ENCODE data around the gene GLTPD2. TPM values are rescaled to one million over a fixed set of nuclear protein-coding genes. Genes with fewer than 3 reads are reported as not detected.

Gene GLTPD2
- total RNA-seq, 3 donors from 2014 or later: not detected

- Histone ChIP-seq H3K4me1 (no peaks in the 10 kb centered on the region), H3K27ac (no peak overlapping the region), H3K36me3 (no peaks in the 10 kb centered on the region), H3K4me3 (no peak overlapping the region), H3K9me3 (no peaks in the 10 kb centered on the region), H3K27me3 (peaks cover 0 to 3% of the 10 kb centered on the region in 2 donors)
- TF ChIP-seq POLR2AphosphoS5 (IDR thresholded peaks at IDR 0.05): no peak
- DNase-seq (ENCODE audit: low spot score in 2 of 2): no peak
- intact Hi-C loops (cut with DNase I; ENCODE audit: low total_unique reads): loop anchor here (10.0 kb wide), 1 partner anchor 1949 kb away; no protein-coding TSS in a partner anchor
Measured at GRCh38 chr17:4753392-4753791, 35.4 kb upstream of the GLTPD2 start.

DNA sequence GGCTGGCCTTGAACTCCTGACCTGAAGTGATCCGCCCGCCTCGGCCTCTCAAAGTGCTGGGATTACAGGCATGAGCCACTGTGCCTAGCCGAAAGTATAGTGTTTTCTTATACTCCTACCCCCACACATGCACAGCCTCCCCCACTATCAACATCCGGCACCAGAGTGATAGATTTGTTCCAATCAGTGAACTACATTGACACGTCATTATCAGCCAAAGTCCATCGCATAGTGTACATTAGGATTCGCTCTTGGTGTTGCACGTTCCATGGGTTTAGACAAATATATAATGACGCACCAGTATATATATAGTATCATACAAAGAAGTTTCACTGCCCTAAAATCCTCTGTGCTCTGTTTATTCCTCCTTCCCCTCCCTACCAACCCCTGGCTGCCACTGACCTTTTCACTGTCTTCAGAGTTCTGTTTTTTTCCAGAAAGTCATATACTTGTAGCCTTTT, 29.0 kb upstream of the GLTPD2 start:
- intact Hi-C loops (cut with DNase I; ENCODE audit: low total_unique reads): loop anchor here (10.0 kb wide), 1 partner anchor 1955 kb away; no protein-coding TSS in a partner anchor
- no peak for DNase-seq (ENCODE audit: low spot score in 2 of 2)
- Histone ChIP-seq H3K4me3 (no peak overlapping the region), H3K27ac (no peak overlapping the region), H3K9me3 (no peaks in the 10 kb centered on the region), H3K4me1 (no peaks in the 10 kb centered on the region), H3K36me3 (no peaks in the 10 kb centered on the region), H3K27me3 (no peaks in the 10 kb centered on the region)
- TF ChIP-seq POLR2A (IDR thresholded peaks at IDR 0.05) (no peak), POLR2AphosphoS5 (IDR thresholded peaks at IDR 0.05) (no peak), CTCF (IDR thresholded peaks at IDR 0.05) (no peak)

GRCh38 chr17:4764595-4764994, 24.2 kb upstream of the GLTPD2 start:
- H3K36me3 ChIP-seq: no peaks in the 10 kb centered on the region
- H3K27ac ChIP-seq: no peak overlapping the region
- no peaks in the 10 kb centered on the region for H3K4me1 ChIP-seq
- no peaks in the 10 kb centered on the region for H3K27me3 ChIP-seq
- intact Hi-C loops (cut with DNase I; ENCODE audit: low total_unique reads): no loop called here
- H3K4me3 ChIP-seq: no peak overlapping the region
- DNase-seq (ENCODE audit: low spot score in 2 of 2): no peak
- TF ChIP-seq POLR2AphosphoS5 (IDR thresholded peaks at IDR 0.05) (no peak), POLR2A (IDR thresholded peaks at IDR 0.05) (no peak), CTCF (IDR thresholded peaks at IDR 0.05) (no peak)
- no peaks in the 10 kb centered on the region for H3K9me3 ChIP-seq

- no peaks in the 10 kb centered on the region for H3K9me3 ChIP-seq
- no peaks in the 10 kb centered on the region for H3K36me3 ChIP-seq
- no peak overlapping the region for H3K27ac ChIP-seq
- TF ChIP-seq POLR2AphosphoS5 (IDR thresholded peaks at IDR 0.05) (no peak), CTCF (IDR thresholded peaks at IDR 0.05) (no peak), POLR2A (IDR thresholded peaks at IDR 0.05) (no peak)
- no peak for DNase-seq (ENCODE audit: low spot score in 2 of 2)
- H3K27me3 ChIP-seq: no peaks in the 10 kb centered on the region
- intact Hi-C loops (cut with DNase I; ENCODE audit: low total_unique reads): no loop called here
- no peak overlapping the region for H3K4me3 ChIP-seq
- H3K4me1 ChIP-seq: no peaks in the 10 kb centered on the region
Measured at GRCh38 chr17:4766201-4766600, 22.6 kb upstream of the GLTPD2 start.

DNA sequence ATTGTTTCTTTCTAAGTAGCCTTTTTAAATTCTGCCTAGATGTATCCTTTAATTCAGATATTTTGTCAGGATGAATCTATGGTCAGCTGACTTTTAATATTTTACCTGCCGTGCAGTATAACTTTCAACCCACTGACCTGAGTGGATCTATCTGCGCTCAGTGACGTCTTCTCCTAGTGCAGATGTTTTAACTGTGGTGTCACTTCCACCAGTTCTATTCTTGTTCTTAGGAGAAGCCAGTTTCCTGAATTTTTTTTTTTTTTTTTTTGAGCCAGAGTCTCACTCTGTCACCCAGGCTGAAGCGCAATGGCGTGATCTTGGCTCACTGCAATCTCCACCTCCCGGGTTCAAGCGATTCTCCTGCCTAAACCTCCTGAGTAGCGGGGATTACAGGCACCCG, 22.0 kb upstream of the GLTPD2 start:
- H3K27me3 ChIP-seq: no peaks in the 10 kb centered on the region
- intact Hi-C loops (cut with DNase I; ENCODE audit: low total_unique reads): no loop called here
- no peak for DNase-seq (ENCODE audit: low spot score in 2 of 2)
- H3K9me3 ChIP-seq: no peaks in the 10 kb centered on the region
- no peaks in the 10 kb centered on the region for H3K4me1 ChIP-seq
- H3K36me3 ChIP-seq: no peaks in the 10 kb centered on the region
- TF ChIP-seq POLR2A (IDR thresholded peaks at IDR 0.05): no peak
- TF ChIP-seq CTCF (IDR thresholded peaks at IDR 0.05): no peak
- no peak for TF ChIP-seq POLR2AphosphoS5 (IDR thresholded peaks at IDR 0.05)
- no peak overlapping the region for H3K27ac ChIP-seq
- no peak overlapping the region for H3K4me3 ChIP-seq

GRCh38 chr17:4768298-4768697, 20.5 kb upstream of the GLTPD2 start:
- Histone ChIP-seq H3K36me3 (no peaks in the 10 kb centered on the region), H3K27ac (no peak overlapping the region), H3K4me1 (no peaks in the 10 kb centered on the region), H3K27me3 (no peaks in the 10 kb centered on the region), H3K9me3 (no peaks in the 10 kb centered on the region), H3K4me3 (no peak overlapping the region)
- intact Hi-C loops (cut with DNase I; ENCODE audit: low total_unique reads): no loop called here
- TF ChIP-seq POLR2AphosphoS5 (IDR thresholded peaks at IDR 0.05): no peak
- no peak for TF ChIP-seq POLR2A (IDR thresholded peaks at IDR 0.05)
- TF ChIP-seq CTCF (IDR thresholded peaks at IDR 0.05): no peak
- no peak for DNase-seq (ENCODE audit: low spot score in 2 of 2)
